Body of pancreas (tissue), 4 donors: Measurements from ENCODE around the gene C16orf95. TPM values are rescaled to one million over a fixed set of nuclear protein-coding genes. Genes with fewer than 3 reads are reported as not detected.
"Not testable (repeated sequence)": the region's sequence is repeated elsewhere in the genome, so short reads cannot be mapped to it uniquely, and the experiment has no call there.

ENCODE experiments used
- ATAC-seq: fragments of 150-250 bp; one replicate; pipeline ENCODE4 v1.9.1; 2016
- DNase-seq, 4 donors: peaks; one replicate each; pipeline ENCODE4 v3.0.0-alpha.2; 2019
- H3K27ac ChIP-seq, 4 donors: fragments of 200-600 bp; sonication (generic); 1 replicate in 3 of 4; 2 replicates in 1 of 4; pipeline versions ENCODE4 v1.5.1 to v1.6.1; 2016 to 2019; ENCODE audit warnings: mild to moderate bottlenecking in 1 of 4, mixed read lengths in 1 of 4, moderate library complexity in 1 of 4
- H3K27me3 ChIP-seq, 2 donors: fragments of 200-600 bp; sonication (generic); one replicate each; pipeline ENCODE4 v1.6.0; 2016; ENCODE audit warnings: mild to moderate bottlenecking in 1 of 2
- H3K36me3 ChIP-seq, 2 donors: fragments of 200-600 bp; sonication (generic); replicated peaks in 1 of 2; 2 replicates each; pipeline ENCODE4 v1.5.1; 2016; ENCODE audit warnings: low read depth in 2 of 2; ENCODE audit not compliant: insufficient read depth in 1 of 2
- H3K4me1 ChIP-seq: fragments of 200-600 bp; sonication (generic); one replicate; pipeline ENCODE4 v1.6.0; 2016
- H3K4me3 ChIP-seq, 2 donors: fragments of 200-600 bp; sonication (generic); 1 replicate in 1 of 2; 2 replicates in 1 of 2; pipeline ENCODE4 v1.5.1; 2016 to 2019
- H3K9me3 ChIP-seq, 3 donors: fragments of 200-600 bp; sonication (generic); 1 replicate in 2 of 3; 2 replicates in 1 of 3; pipeline ENCODE4 v1.5.1; 2016
- POLR2A ChIP-seq, 3 donors: fragments of 450-650 bp; IDR thresholded peaks; one replicate each; pipeline ENCODE4 v1.6.1; 2016; ENCODE audit warnings: antibody characterized with exemption in 3 of 3, mild to moderate bottlenecking in 2 of 3
- WGBS, 2 donors: methylation state at CpG; one replicate each; pipeline ENCODE4 v1.1.5; 2017; 5-methylcytosine and 5-hydroxymethylcytosine counted together
- intact Hi-C: fragments of 100-400 bp; cut with DNase I; formaldehyde crosslinking; loops from one replicate; pipeline ENCODE4 v1.15.1; 2023
- total RNA-seq, 2 donors: library from RNA; depleted of rRNA; stranded (reverse); fragments of >200 nt; gene quantifications; one replicate each; pipeline ENCODE4 v1.1.0, GENCODE V29; 2016
- TF ChIP-seq, protein P1 (sequence below), 7 experiments: fragments of 450-650 bp in 4 of 7; fragments of 200-600 bp in 3 of 7; sonication (generic) in 3 of 7; IDR thresholded peaks; one replicate each; pipeline ENCODE4 v1.5.1; 2016 to 2019; ENCODE audit warnings: antibody characterized with exemption in 7 of 7

Gene C16orf95
- total RNA-seq, 2 donors from 2014 or later, result 1.3 to 2.0 TPM

DNA sequence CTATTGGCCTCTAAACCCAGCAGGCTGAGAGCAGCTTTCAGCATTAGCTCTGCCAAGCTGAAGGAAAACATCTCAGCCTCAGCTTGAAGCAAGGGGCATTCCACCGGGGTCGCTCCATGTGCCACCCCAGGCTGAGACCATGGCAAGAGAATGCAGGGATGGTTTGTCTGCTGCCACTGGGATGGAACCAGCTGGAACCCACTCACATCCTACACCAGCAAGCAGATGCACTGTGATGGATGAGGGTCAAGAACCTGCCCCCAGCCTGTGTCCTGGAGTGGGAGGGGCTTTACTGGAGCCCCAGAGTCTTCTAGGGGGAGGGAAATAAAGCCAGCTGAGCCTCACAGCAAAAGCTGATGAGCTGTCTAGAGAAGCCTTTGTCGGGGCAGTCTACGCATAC lies 51.9 kb downstream of the C16orf95 start:
- intact Hi-C loops, result loop anchor here (10.0 kb wide), 1 partner anchor 210 kb away; no protein-coding TSS in a partner anchor
- H3K27ac ChIP-seq, result no peak overlapping the region
- H3K27me3 ChIP-seq, result no peaks in the 10 kb centered on the region
- no peak for TF ChIP-seq POLR2A (IDR thresholded peaks at IDR 0.05)
- TF ChIP-seq, protein P1, sequence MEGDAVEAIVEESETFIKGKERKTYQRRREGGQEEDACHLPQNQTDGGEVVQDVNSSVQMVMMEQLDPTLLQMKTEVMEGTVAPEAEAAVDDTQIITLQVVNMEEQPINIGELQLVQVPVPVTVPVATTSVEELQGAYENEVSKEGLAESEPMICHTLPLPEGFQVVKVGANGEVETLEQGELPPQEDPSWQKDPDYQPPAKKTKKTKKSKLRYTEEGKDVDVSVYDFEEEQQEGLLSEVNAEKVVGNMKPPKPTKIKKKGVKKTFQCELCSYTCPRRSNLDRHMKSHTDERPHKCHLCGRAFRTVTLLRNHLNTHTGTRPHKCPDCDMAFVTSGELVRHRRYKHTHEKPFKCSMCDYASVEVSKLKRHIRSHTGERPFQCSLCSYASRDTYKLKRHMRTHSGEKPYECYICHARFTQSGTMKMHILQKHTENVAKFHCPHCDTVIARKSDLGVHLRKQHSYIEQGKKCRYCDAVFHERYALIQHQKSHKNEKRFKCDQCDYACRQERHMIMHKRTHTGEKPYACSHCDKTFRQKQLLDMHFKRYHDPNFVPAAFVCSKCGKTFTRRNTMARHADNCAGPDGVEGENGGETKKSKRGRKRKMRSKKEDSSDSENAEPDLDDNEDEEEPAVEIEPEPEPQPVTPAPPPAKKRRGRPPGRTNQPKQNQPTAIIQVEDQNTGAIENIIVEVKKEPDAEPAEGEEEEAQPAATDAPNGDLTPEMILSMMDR (IDR thresholded peaks at IDR 0.05), result no peak
- 83 to 98% methylated on average over 4 of the region's 4 CpGs for WGBS, 2 donors
- H3K36me3 ChIP-seq, result no peaks in the 10 kb centered on the region
- no peaks in the 10 kb centered on the region for H3K4me1 ChIP-seq
- H3K9me3 ChIP-seq, result no peaks in the 10 kb centered on the region
- DNase-seq (no peak), ATAC-seq (no peak)
- no peak overlapping the region for H3K4me3 ChIP-seq

DNA sequence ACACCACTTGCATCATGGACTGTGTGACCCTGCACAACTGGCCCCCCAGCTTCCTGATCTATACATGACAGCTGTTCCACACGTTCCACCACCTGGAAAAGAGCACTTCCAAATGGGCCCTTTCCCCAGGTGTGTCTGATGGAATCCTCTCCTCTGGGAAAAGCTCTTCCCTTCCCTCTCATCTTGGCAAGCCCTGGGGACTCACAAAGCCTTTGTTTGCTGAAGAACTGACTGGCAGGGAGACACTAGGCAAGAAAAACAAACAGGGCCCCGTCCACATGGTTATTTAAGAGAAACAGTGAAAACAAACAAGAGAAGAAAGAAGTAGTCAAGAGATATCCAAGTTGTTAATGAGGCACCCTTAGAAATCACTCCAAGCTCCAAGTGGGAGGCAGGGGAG lies 52.6 kb downstream of the C16orf95 start:
- H3K4me3 ChIP-seq, result no peak overlapping the region
- TF ChIP-seq POLR2A (IDR thresholded peaks at IDR 0.05), result no peak
- TF ChIP-seq, protein P1 (IDR thresholded peaks at IDR 0.05), result no peak
- ATAC-seq (no peak), DNase-seq (no peak)
- intact Hi-C loops, result loop anchor here (10.0 kb wide), 1 partner anchor 210 kb away; no protein-coding TSS in a partner anchor
- H3K27ac ChIP-seq, result no peak overlapping the region
- no peaks in the 10 kb centered on the region for H3K36me3 ChIP-seq
- WGBS, 2 donors, result 54 to 56% methylated on average over 2 of the region's 2 CpGs
- no peaks in the 10 kb centered on the region for H3K9me3 ChIP-seq
- no peaks in the 10 kb centered on the region for H3K4me1 ChIP-seq
- no peaks in the 10 kb centered on the region for H3K27me3 ChIP-seq

DNA sequence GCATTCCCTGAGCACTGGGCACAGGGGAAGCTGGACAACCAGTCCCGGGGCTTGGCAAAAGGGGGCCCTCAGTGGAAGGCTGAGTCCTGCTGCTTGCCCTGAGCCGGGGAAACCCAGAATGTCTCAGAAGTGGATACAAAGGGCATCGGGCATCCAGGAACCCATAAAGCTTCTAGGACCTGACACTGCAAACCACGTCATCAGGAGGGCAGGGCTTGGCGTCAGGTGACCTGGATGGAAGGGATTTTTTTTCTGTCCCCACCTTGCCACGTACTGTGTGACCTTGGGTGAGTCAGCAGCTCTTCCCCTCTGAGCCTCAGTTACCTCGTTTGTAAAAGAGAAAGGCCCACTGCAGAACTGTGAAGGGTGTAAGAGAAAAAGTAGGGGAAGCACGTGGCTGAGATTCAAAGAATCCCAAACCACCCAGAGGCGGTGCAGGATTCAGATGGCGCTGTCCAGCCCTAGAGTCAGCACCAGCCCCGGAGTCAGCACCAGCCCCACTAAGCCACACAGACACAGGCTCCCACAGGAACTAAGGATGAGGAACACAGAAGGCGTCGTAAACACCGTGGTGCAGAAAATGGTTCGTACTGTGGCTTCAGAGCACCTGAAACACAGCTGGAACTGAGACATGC lies 53.7 kb downstream of the C16orf95 start:
- no peak for TF ChIP-seq POLR2A (IDR thresholded peaks at IDR 0.05)
- TF ChIP-seq, protein P1 (IDR thresholded peaks at IDR 0.05), result no peak
- DNase-seq (no peak), ATAC-seq (no peak)
- Histone ChIP-seq H3K36me3 (no peaks in the 10 kb centered on the region), H3K27ac (no peak overlapping the region), H3K27me3 (no peaks in the 10 kb centered on the region), H3K4me1 (no peaks in the 10 kb centered on the region), H3K9me3 (no peaks in the 10 kb centered on the region), H3K4me3 (no peak overlapping the region)
- WGBS, 2 donors, result 80 to 81% methylated on average over 12 to 15 of the region's 15 CpGs
- intact Hi-C loops, result loop anchor here (10.0 kb wide), 1 partner anchor 209 kb away; no protein-coding TSS in a partner anchor

DNA sequence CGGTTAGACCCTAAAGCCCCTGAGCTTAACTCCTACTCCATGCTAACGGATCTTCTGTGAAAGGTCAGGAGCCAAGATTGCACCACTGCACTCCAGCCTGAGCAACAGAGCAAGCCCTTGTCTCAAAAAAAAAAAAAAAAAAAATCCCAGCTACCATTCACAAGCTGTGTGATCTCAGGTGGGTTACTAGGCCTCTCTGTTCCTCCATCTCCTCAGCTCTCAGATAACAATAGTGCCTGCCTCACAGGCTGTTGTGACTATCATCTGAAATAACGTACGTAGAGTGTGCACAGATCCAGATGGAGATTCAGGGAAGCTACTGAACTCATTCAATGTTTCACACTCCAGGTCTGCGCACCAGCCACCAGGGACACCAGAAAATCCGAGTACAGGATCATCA lies 57.8 kb downstream of the C16orf95 start:
- WGBS, 2 donors, result 80 to 86% methylated on average over 6 of the region's 6 CpGs
- DNase-seq (no peak), ATAC-seq (no peak)
- no peaks in the 10 kb centered on the region for H3K27me3 ChIP-seq
- H3K27ac ChIP-seq, result no peak overlapping the region
- H3K9me3 ChIP-seq, result no peaks in the 10 kb centered on the region
- intact Hi-C loops, result no loop called here
- no peak for TF ChIP-seq POLR2A (IDR thresholded peaks at IDR 0.05)
- TF ChIP-seq, protein P1 (IDR thresholded peaks at IDR 0.05), result no peak
- H3K36me3 ChIP-seq, result no peaks in the 10 kb centered on the region
- H3K4me3 ChIP-seq, result no peak overlapping the region
- H3K4me1 ChIP-seq, result no peaks in the 10 kb centered on the region

DNA sequence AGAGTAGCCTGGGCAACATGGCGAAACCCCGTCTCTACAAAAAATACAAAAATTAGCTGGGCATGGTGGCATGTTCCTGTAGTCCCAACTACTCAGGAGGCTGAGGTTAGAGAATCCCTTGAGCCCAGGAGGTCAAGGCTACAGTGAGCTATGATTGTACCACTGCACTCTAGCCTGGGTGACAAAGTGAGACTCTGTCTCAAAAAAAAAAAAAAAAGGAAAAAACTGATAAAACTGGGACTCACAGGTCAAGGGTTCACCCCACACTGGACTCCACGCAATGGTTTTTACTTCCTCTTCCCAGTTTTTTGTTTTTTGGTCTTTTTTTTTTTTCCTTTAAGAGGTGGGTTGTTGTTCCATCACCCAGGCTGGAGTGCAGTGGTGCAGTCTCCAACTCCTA lies 58.5 kb downstream of the C16orf95 start:
- DNase-seq, ATAC-seq, H3K4me1 ChIP-seq, H3K27me3 ChIP-seq, H3K27ac ChIP-seq, H3K4me3 ChIP-seq, H3K36me3 ChIP-seq, H3K9me3 ChIP-seq, intact Hi-C loops: not testable (repeated sequence)
- WGBS, 2 donors, result 82 to 89% methylated on average over 3 of the region's 3 CpGs
